Measurements from ENCODE around the gene AJM1.
"Not testable (repeated sequence)": the region's sequence is repeated elsewhere in the genome, so short reads cannot be mapped to it uniquely, and the experiment has no call there.

The AJM1 gene

DNA sequence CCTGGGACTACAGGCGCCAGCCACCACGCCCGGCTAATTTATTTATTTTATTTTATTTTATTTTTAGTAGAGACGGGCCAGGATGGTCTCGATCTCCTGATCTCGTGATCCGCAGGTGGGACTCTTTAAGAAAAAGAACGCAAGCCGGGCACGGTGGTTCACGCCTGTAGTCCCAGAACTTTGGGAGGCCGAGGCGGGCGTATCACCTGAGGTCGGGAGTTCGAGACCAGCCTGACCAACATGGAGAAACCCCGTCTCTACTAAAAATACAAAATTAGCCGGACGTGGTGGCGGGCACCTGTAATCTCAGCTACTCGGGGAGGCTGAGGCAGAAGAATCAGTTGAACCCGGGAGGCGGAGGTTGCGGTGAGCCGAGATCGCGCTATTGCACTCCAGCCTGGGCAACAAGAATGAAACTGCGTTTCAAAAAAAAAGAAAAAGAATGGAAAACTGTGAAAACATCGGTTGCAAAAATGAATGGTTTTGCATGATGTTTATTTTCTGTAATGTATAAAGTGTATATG, 24.7 kb downstream of the AJM1 start:
- not testable (repeated sequence) for DNase-seq

DNA sequence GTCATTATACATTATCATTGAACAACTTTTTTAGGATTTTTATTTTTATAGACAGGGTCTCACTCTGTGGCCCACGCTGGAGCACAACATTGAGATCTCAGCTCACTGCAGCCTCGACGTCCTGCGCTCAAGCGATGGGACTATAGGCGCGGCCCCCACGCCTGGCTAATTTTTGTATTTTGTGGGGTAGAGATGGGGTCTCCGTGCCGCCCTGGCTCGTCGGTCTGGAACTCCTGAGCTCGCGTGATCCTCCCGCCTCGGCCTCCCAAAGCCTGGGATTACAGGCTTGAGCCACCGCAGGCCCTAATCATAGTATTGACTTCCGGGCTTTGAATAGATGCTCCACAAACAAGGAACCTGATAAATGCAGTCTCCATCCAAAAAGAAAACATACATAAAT, 25.2 kb downstream of the AJM1 start:
- DNase-seq: no peak

DNA sequence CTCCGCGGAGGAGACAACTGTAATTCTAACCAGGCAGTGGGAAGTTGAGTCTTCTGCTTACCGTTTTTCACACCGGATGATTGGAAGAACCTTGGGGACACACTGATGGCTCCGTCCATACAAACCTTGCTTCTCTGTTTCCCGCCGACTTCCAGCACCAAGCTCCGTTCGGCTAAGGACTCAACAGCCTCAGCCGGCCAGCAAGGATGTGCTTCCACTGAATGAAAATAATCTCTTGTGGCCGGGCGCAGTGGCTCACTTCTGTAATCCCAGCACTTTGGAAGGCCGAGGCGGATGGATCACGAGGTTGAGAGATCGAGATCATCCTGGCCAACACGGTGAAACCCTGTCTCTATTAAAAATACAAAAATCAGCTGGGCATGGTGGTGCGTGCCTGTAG, 25.6 kb downstream of the AJM1 start:
- DNase-seq: no peak

DNA sequence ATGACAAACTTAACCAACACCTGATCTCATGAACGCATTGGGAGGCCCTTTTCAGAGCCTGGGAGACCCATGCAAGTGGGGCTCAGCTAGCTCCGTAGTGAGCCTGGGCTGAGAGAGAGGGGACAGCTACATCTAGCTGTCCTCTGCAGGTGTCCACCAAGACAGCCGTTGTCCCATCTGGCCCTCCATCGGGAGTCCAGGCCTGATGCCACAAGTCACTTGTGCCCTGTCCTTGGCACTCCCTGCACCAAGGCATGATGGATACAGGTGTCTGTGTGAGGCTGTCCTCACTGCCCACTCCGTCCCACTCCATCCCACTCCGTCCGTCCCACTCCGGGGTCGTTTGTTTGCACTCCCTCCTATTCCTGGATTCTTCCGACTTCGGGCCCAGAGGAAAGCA, 26.4 kb downstream of the AJM1 start:
- DNase-seq: no peak

- DNase-seq: not testable (repeated sequence)
Measured at GRCh38 chr9:136869611-136870010, 27.3 kb downstream of the AJM1 start.

DNA sequence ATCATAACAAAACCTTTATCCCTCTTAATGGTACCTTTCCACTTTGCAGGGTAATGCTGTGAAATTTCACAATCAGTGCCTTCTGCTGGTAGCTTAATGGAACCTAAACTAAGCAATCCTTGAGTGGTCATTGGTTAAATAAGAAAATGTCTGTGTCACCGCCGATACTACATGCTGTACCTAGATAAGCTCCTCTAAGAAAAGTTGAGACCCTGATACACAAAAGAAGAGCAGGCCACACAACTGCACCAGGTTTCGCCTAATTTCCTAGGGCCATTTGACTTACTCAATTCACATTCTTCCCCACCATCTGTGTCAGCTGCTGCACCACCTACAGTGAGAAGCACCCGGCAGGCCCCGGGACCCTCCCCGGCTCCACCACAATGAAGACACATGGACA, 32.9 kb downstream of the AJM1 start:
- DNase-seq: no peak

GRCh38 chr9:136876476-136876875, 34.2 kb downstream of the AJM1 start:
- DNase-seq: no peak

DNA sequence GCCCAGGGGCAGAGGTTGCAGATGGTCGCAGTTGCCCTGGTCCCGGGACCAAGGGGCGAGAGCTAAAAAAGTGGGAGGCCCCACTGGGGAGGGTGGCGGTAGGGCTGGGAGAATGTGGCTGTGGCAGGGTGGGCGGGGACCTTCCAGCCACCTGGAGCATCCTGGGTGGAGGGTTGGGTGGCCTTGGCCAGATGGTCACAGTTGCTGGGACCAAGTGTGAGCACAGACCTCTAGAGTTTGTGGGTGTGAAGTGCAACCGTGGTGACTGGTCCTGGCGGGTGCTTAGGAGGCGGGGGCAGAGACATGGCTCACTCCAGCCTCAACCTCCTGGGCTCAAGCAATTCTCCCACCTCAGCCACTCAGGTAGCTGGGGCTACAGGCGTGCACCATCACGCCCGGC, 38.4 kb downstream of the AJM1 start:
- DNase-seq: no peak

DNA sequence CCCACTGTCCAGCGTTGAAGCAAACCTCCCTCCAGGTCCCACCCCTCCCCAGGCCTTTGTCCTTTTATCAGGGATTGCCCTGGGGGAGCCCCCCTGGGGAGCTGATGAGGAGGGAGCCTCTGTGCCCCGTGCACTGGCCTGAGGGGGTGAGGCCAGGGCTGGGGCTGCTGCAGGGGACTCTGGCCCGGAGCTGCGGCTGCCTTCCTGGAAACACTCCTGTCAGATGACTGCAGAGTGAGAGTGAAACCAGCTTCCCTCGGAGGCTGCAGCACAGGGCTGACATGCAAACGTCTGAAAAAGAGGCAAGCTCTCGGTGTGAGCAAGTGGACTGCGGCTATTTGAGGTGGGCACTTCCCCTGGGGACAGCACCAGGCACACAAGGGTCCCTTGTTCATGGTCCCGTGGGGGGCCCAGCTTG, 39.4 kb downstream of the AJM1 start:
- peak in 2 of 56 donors; percentile 3 for DNase-seq

DNA sequence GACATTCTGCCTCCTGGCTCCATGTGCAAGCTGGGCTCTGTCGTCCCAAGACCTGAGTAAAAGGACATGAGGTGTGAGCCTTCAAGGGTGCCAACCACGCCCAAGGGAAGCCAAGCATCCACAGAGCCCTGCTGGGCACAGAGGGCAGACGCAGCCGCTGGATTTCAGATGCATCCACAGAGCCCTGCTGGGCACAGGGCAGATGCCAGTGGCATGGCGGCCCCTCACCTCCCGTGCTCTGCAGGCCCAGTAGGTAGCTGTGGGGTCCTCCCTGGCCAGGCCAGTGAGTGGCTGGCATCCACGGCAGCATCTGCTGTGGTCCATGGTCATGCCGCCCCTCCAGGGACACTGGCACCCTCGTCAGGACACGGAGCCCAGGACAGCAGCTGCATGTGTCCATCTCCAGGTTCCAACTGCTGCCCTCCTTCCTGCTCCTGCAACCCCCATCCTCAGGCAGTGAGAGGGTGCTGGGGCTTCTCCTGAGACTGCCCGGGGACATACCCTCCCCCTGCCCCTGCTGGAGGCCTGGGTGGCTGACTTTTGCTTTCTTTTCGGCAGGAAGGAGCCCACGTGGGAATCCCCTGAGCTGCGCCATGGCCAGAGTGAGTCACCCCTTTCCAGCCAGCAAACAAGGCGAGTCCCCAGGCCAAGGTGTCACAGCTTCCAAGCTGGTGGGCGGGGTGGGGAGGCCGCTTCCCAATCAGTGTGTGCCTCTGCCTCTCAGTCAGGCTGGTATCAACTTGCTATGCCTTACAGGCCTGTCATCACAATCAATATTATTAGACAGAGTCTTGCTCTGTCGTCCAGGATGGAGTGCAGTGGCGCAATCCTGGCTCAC, 40.0 kb downstream of the AJM1 start:
- no peak for DNase-seq

GRCh38 chr9:136882947-136883283, 40.6 kb downstream of the AJM1 start:
- not testable (repeated sequence) for DNase-seq

DNA sequence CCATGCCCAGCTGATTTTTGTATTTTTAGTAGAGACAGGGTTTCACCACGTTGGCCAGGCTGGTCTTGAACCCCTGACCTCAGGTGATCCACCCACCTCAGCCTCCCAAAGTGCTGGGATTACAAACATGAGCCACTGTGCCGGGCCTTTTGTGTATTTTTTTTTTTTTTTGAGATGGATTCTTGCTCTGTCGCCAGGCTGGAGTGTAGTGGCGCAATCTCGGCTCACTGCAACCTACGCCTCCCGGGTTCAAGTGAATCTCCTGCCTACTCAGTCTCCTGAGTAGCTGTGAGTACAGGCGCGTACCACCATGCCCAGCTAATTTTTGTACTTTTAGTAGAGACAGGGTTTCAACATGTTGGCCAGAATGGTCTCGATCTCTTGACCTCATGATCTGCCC, 41.4 kb downstream of the AJM1 start:
- not testable (repeated sequence) for DNase-seq

DNA sequence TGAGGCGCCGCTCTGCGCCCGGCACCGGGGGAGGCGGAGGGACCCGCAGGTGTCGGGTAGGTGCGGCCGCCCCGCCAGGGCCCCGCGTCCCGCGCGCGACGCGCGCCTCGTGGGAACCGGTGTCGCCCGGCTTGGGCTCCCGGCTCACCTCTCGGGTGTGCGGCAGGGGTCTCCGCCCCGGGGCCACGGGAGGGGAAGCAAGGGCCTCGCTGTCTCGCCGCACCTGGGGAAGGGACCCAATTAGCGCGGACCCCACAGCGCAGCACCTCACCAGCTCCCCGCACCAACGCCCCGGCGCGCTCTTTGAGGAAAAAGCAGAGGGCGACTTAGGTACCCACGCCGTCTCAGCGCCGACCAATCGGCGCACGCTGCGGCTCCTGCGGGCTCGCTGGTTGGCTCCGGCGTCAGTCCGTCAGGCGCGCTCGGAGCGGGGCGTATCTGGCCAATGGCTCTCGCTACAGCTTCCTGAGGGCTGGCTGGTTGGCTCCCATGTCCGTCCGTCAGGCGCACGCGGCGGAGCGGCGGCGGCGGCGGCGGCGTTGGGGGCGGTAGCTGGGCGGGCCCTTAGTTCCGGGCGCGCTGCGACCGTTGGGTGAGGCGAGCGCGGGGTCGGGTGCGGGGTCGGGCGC, 43.8 kb downstream of the AJM1 start, which contains the start of gene TRAF2:
TRAF2 (plus strand) TSS at position 567 of the 629 bp plus-strand sequence. CDS start 12,225 bp downstream, outside the sequence.
- DNase-seq: peak; percentile 64 to 99 (median 95)

- peak in 2 of 56 donors; percentile 11 to 12 for DNase-seq
Measured at GRCh38 chr9:136886610-136887597, 44.6 kb downstream of the AJM1 start.

DNA sequence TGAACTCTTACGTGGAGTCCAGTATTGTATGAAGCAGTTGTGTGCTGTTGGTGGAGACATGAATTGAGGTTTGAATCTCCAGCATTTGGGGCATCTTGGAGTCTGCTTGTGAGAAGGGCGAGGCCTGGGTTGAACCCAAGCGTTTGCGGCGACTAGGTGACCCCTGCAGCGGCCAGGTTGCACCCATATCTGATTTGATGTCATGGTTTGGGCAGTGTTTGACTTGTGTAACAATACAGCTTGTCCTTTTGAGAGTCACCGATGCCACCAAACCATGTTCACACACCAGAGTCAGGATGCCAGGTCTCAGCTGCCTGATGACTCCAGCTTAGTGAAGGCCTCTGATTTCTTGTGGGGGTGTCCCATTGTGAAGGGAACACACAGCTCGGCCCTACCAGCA, 46.2 kb downstream of the AJM1 start:
- DNase-seq: no peak

DNA sequence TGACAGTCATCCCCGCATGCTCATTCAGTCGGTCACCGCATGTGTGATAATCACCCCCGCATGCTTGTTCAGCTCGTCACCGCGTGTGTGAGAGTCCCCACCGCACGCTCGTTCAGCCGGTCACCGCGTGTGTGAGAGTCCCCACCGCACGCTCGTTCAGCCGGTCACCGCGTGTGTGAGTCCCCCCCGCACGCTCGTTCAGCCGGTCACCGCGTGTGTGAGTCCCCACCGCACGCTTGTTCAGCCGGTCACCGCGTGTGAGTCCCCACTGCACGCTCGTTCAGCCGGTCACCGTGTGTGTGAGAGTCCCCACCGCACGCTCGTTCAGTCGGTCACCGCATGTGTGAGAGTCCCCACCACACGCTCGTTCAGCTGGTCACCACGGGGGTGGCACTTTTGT, 47.6 kb downstream of the AJM1 start:
- no peak for DNase-seq

DNA sequence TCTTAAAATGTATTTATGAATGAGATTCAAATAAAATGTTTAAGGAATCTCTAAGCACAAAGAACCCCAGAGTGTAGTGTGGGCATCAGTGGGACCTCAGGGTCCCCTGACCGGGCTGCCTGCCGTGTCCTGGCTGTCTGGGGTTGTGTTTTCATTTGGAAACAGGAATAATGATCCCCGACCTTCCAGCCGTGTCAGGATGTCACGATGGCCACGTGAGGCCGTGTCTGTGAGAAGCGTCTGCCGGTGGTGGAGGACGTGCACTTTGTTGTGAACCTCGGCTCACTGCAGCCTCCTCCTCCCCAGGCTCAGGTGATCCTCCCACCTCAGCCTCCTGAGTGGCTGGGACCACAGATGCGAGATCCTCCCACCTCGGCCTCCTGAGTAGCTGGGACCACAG, 48.4 kb downstream of the AJM1 start:
- no peak for DNase-seq

Measured in amygdala (tissue), 56 donors.